Activated T-cell treated with anti-CD3 and anti-CD28 coated beads, Interleukin-2, amount 50 U/mL, for 72 hours (primary cell): Measurements from ENCODE around the gene PALS1. TPM values are rescaled to one million over a fixed set of nuclear protein-coding genes. Genes with fewer than 3 reads are reported as not detected.

ENCODE experiments used
- ATAC-seq, 2 donors: fragments of 150-1000 bp; cut with Tn5 transposase; replicated peaks in 1 of 2; 2 replicates each; pipeline ENCODE4 v1.10.0; 2021; ENCODE audit warnings: moderate library complexity in 2 of 2, mild to moderate bottlenecking in 1 of 2
- DNase-seq, 2 donors: peaks; one replicate each; pipeline ENCODE4 v3.0.0; 2021 to 2022; ENCODE audit warnings: mixed read lengths in 1 of 2
- H3K27ac Mint-ChIP-seq: one replicate; pipeline ENCODE4 v1.8.0; 2022; ENCODE audit warnings: mild to moderate bottlenecking, moderate library complexity, mixed read lengths
- H3K27me3 Mint-ChIP-seq: one replicate; pipeline ENCODE4 v1.8.0; 2022; ENCODE audit warnings: low read depth, mixed read lengths
- H3K36me3 Mint-ChIP-seq, 2 donors: one replicate each; pipeline ENCODE4 v1.8.0; 2022; ENCODE audit warnings: mixed read lengths in 2 of 2, mild to moderate bottlenecking in 1 of 2; ENCODE audit not compliant: insufficient read depth in 2 of 2
- H3K4me1 Mint-ChIP-seq: one replicate; pipeline ENCODE4 v1.8.0; 2022; ENCODE audit warnings: low read depth, mixed read lengths
- H3K4me3 Mint-ChIP-seq, 2 donors: one replicate each; pipeline ENCODE4 v1.8.0; 2022; ENCODE audit warnings: mild to moderate bottlenecking in 2 of 2, mixed read lengths in 2 of 2, moderate library complexity in 2 of 2
- H3K9me3 Mint-ChIP-seq, 2 donors: one replicate each; pipeline ENCODE4 v1.8.0; 2022; ENCODE audit warnings: mixed read lengths in 2 of 2
- total RNA-seq, 2 donors: library from RNA; stranded (reverse); gene quantifications; one replicate each; pipeline ENCODE4 v1.2.3, GENCODE V29; 2022

Gene PALS1
- 1 to 10 TPM; 5.5 to 6.5 TPM for total RNA-seq

GRCh38 chr14:67241411-67242167, at the start of gene PALS1:
Gene PALS1, plus strand, starts transcription at chr14:67241435. Its CDS starts 37,736 bp downstream, at chr14:67279171.
- peaks cover 19% of the 10 kb centered on the region for H3K4me1 Mint-ChIP-seq
- no peak for DNase-seq
- ATAC-seq, result peak; percentile 66 to 67
- no peaks in the 10 kb centered on the region for H3K9me3 Mint-ChIP-seq
- peak within 1 kb of the TSS; percentile 90 for H3K27ac Mint-ChIP-seq
- H3K4me3 Mint-ChIP-seq, result peak within 1 kb of the TSS; percentile 90 to 98
- no peaks in the 10 kb centered on the region for H3K36me3 Mint-ChIP-seq
- peaks cover 18% of the 10 kb centered on the region for H3K27me3 Mint-ChIP-seq

GRCh38 chr14:67191768-67192290, 49.4 kb upstream of the PALS1 start:
- DNase-seq, result no peak
- peaks cover 22% of the 10 kb centered on the region for H3K4me1 Mint-ChIP-seq
- H3K27ac Mint-ChIP-seq, result no peak overlapping the region
- H3K27me3 Mint-ChIP-seq, result no peaks in the 10 kb centered on the region
- no peak overlapping the region for H3K4me3 Mint-ChIP-seq
- no peaks in the 10 kb centered on the region for H3K36me3 Mint-ChIP-seq
- H3K9me3 Mint-ChIP-seq, result no peaks in the 10 kb centered on the region
- ATAC-seq, result no peak

- no peaks in the 10 kb centered on the region for H3K27me3 Mint-ChIP-seq
- H3K4me3 Mint-ChIP-seq, result no peak overlapping the region
- no peaks in the 10 kb centered on the region for H3K9me3 Mint-ChIP-seq
- H3K27ac Mint-ChIP-seq, result no peak overlapping the region
- peaks cover 22% of the 10 kb centered on the region for H3K4me1 Mint-ChIP-seq
- no peaks in the 10 kb centered on the region for H3K36me3 Mint-ChIP-seq
- DNase-seq (no peak), ATAC-seq (no peak)
Observed at GRCh38 chr14:67192366-67192765, 48.9 kb upstream of the PALS1 start.

GRCh38 chr14:67195279-67195678, 46.0 kb upstream of the PALS1 start:
- no peak overlapping the region for H3K27ac Mint-ChIP-seq
- H3K9me3 Mint-ChIP-seq, result no peaks in the 10 kb centered on the region
- H3K27me3 Mint-ChIP-seq, result peaks cover 4% of the 10 kb centered on the region
- DNase-seq (no peak), ATAC-seq (no peak)
- H3K36me3 Mint-ChIP-seq, result no peaks in the 10 kb centered on the region
- peaks cover 11% of the 10 kb centered on the region for H3K4me1 Mint-ChIP-seq
- no peak overlapping the region for H3K4me3 Mint-ChIP-seq

GRCh38 chr14:67199016-67199415, 42.2 kb upstream of the PALS1 start:
- H3K27me3 Mint-ChIP-seq, result peaks cover 16% of the 10 kb centered on the region
- no peaks in the 10 kb centered on the region for H3K36me3 Mint-ChIP-seq
- H3K4me1 Mint-ChIP-seq, result no peaks in the 10 kb centered on the region
- H3K4me3 Mint-ChIP-seq, result no peak overlapping the region
- no peak for DNase-seq
- no peak for ATAC-seq
- no peaks in the 10 kb centered on the region for H3K9me3 Mint-ChIP-seq
- H3K27ac Mint-ChIP-seq, result no peak overlapping the region

GRCh38 chr14:67207810-67208209, 33.4 kb upstream of the PALS1 start:
- Mint-ChIP-seq H3K9me3 (no peaks in the 10 kb centered on the region), H3K4me1 (no peaks in the 10 kb centered on the region), H3K27me3 (peaks cover 5% of the 10 kb centered on the region), H3K27ac (no peak overlapping the region), H3K4me3 (no peak overlapping the region), H3K36me3 (no peaks in the 10 kb centered on the region)
- no peak for ATAC-seq
- no peak for DNase-seq

- no peak overlapping the region for H3K27ac Mint-ChIP-seq
- H3K4me1 Mint-ChIP-seq, result no peaks in the 10 kb centered on the region
- no peaks in the 10 kb centered on the region for H3K27me3 Mint-ChIP-seq
- DNase-seq, result no peak
- H3K4me3 Mint-ChIP-seq, result no peak overlapping the region
- H3K9me3 Mint-ChIP-seq, result no peaks in the 10 kb centered on the region
- no peaks in the 10 kb centered on the region for H3K36me3 Mint-ChIP-seq
- ATAC-seq, result no peak
Observed at GRCh38 chr14:67218126-67218525, 23.1 kb upstream of the PALS1 start.

- no peak overlapping the region for H3K4me3 Mint-ChIP-seq
- DNase-seq (no peak), ATAC-seq (no peak)
- peaks cover 5% of the 10 kb centered on the region for H3K27me3 Mint-ChIP-seq
- no peaks in the 10 kb centered on the region for H3K4me1 Mint-ChIP-seq
- no peaks in the 10 kb centered on the region for H3K36me3 Mint-ChIP-seq
- no peak overlapping the region for H3K27ac Mint-ChIP-seq
- no peaks in the 10 kb centered on the region for H3K9me3 Mint-ChIP-seq
Observed at GRCh38 chr14:67221248-67221981, 19.8 kb upstream of the PALS1 start.

GRCh38 chr14:67221982-67222328, 19.3 kb upstream of the PALS1 start:
- peaks cover 5% of the 10 kb centered on the region for H3K27me3 Mint-ChIP-seq
- H3K27ac Mint-ChIP-seq, result no peak overlapping the region
- no peaks in the 10 kb centered on the region for H3K9me3 Mint-ChIP-seq
- no peaks in the 10 kb centered on the region for H3K4me1 Mint-ChIP-seq
- H3K36me3 Mint-ChIP-seq, result no peaks in the 10 kb centered on the region
- H3K4me3 Mint-ChIP-seq, result no peak overlapping the region
- ATAC-seq, result no peak
- DNase-seq, result no peak

- Mint-ChIP-seq H3K4me3 (no peak overlapping the region), H3K36me3 (no peaks in the 10 kb centered on the region), H3K9me3 (no peaks in the 10 kb centered on the region), H3K4me1 (peaks cover 7% of the 10 kb centered on the region), H3K27me3 (peaks cover 5% of the 10 kb centered on the region), H3K27ac (no peak overlapping the region)
- no peak for ATAC-seq
- DNase-seq, result no peak
Observed at GRCh38 chr14:67225523-67225922, 15.7 kb upstream of the PALS1 start.

- no peak for ATAC-seq
Observed at GRCh38 chr14:67228325-67228984, 12.8 kb upstream of the PALS1 start.

GRCh38 chr14:67232066-67232465, 9.2 kb upstream of the PALS1 start:
- peaks cover 7% of the 10 kb centered on the region for H3K4me1 Mint-ChIP-seq
- DNase-seq (no peak), ATAC-seq (no peak)
- no peak overlapping the region for H3K4me3 Mint-ChIP-seq
- H3K27me3 Mint-ChIP-seq, result no peaks in the 10 kb centered on the region
- no peaks in the 10 kb centered on the region for H3K36me3 Mint-ChIP-seq
- no peak overlapping the region for H3K27ac Mint-ChIP-seq
- no peaks in the 10 kb centered on the region for H3K9me3 Mint-ChIP-seq

More at GRCh38 chr14:67228325-67228984, 12.8 kb upstream of the PALS1 start:
- no peak overlapping the region for H3K27ac Mint-ChIP-seq
- no peak for DNase-seq
- H3K27me3 Mint-ChIP-seq, result peaks cover 5% of the 10 kb centered on the region
- no peaks in the 10 kb centered on the region for H3K36me3 Mint-ChIP-seq
- no peaks in the 10 kb centered on the region for H3K9me3 Mint-ChIP-seq
- peaks cover 7% of the 10 kb centered on the region for H3K4me1 Mint-ChIP-seq
- no peak overlapping the region for H3K4me3 Mint-ChIP-seq

- DNase-seq (no peak), ATAC-seq (no peak)
- Mint-ChIP-seq H3K9me3 (no peaks in the 10 kb centered on the region), H3K4me1 (peaks cover 7% of the 10 kb centered on the region), H3K4me3 (no peak overlapping the region), H3K27me3 (no peaks in the 10 kb centered on the region), H3K36me3 (no peaks in the 10 kb centered on the region), H3K27ac (no peak overlapping the region)
Observed at GRCh38 chr14:67232621-67233020, 8.6 kb upstream of the PALS1 start.
